IgD-negative memory B cell (primary cell): ENCODE results near the gene SLC12A7. TPM values are rescaled to one million over a fixed set of nuclear protein-coding genes. Genes with fewer than 3 reads are reported as not detected.
"Not testable (repeated sequence)": the region's sequence is repeated elsewhere in the genome, so short reads cannot be mapped to it uniquely, and the experiment has no call there.

Source experiments
- H3K27ac Mint-ChIP-seq, 3 donors: one replicate each; pipeline ENCODE4 v1.8.0; 2020 to 2022; ENCODE audit warnings: mild to moderate bottlenecking in 3 of 3, mixed read lengths in 3 of 3, moderate library complexity in 1 of 3
- H3K27me3 Mint-ChIP-seq: one replicate; pipeline ENCODE4 v1.8.0; 2021; ENCODE audit warnings: mixed read lengths
- H3K36me3 Mint-ChIP-seq: one replicate; pipeline ENCODE4 v1.8.0; 2020; ENCODE audit warnings: mild to moderate bottlenecking, mixed read lengths
- H3K4me1 Mint-ChIP-seq, 3 donors: one replicate each; pipeline ENCODE4 v1.8.0; 2020 to 2022; ENCODE audit warnings: mixed read lengths in 3 of 3, mild to moderate bottlenecking in 1 of 3
- H3K4me3 Mint-ChIP-seq, 4 donors: one replicate each; pipeline ENCODE4 v1.8.0; 2020 to 2022; ENCODE audit warnings: mild to moderate bottlenecking in 4 of 4, mixed read lengths in 4 of 4, moderate library complexity in 3 of 4
- H3K9me3 Mint-ChIP-seq, 3 donors: one replicate each; pipeline ENCODE4 v1.8.0; 2020 to 2021; ENCODE audit warnings: mixed read lengths in 3 of 3, mild to moderate bottlenecking in 1 of 3
- polyA plus RNA-seq: library from polyadenylated mRNA; unstranded; fragments of 300-500 nt; fragmentation: Illumina TruSeq; gene quantifications from one replicate; pipeline ENCODE4 v1.2.3, GENCODE V29; 2021

The SLC12A7 gene
- polyA plus RNA-seq, 1 donor from 2014 or later = 10.9 TPM

DNA sequence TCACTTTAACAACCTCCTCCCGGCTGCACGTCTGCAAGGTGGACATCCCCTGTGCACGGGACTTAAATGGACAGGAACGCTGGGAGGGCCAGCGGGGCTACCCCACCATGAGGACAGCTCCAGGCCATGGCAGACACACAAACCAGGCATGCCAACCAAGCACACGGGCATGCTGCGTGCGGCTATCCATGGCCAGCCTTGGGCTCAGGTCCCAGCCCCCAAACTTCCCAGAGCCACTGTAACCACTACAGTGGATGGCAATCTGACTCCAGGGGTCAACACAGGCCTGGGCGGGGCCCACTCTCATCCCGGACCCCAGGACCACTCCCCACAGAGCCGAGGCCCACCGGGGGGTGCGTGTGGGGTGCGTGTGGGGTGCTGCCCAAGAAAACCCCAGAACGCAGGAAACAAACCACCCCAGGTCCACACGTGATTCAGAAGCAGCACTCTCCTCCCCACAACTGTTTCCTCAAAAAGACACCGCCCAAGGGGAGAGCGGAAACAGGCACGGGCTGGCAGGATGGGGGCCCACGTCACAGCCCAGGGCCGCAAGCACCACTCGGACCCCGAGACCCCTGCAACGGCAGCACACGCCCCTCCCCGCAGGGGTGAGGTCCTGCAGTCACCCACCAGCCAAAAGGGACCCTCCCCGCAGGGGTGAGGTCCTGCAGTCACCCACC lies 7.4 kb downstream of the SLC12A7 start:
- Mint-ChIP-seq H3K9me3 (no peaks in the 10 kb centered on the region), H3K36me3 (peaks cover 2% of the 10 kb centered on the region), H3K27me3 (peaks cover 22% of the 10 kb centered on the region), H3K4me1 (peaks cover 31 to 39% (median 34%) of the 10 kb centered on the region in 3 donors), H3K4me3 (peak overlapping the region; percentile 79 to 93 (median 84)), H3K27ac (peak overlapping the region; percentile 69 to 99 (median 81))

DNA sequence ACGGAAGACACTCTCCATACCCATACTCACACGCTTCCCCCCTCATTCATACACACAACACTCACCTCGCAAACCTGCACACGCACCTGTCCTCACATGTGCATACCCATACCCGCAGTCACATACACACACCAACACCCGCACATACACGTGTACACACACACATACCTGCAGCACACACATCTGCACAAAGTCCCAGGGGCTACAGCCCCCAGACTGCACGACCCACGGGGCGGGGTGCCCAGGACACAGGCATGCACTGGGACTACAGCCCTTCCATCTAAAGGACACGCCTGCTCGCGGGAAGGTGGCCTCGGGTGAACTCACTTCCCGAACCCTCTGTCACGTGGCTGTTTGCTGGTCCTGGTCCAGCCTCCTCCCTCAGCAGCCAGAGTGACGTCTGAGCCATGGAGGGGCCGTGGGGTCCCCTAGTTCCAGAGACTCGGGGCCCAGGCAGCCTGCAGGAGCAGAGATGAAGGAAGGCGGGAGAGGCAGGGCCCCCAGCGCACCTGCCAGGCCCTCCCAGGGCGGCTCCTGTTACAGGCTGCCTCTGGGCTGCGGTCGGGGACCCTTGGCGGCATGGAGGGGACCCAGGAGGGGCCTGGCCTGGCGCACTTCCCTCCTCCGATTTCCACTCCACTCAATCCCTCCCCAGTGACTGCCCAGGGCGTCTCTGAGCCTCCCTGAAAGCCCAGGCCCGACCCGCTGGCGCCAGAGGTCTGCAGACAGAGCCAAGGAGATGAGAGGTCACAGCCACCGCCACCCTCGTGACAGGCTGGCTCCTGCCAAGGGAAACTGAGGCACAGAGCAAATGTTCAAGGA lies 8.1 kb downstream of the SLC12A7 start:
- Mint-ChIP-seq H3K9me3 (no peaks in the 10 kb centered on the region), H3K4me3 (peak overlapping the region; percentile 79 to 93 (median 84)), H3K27ac (peak overlapping the region; percentile 69 to 99 (median 81)), H3K4me1 (peaks cover 31 to 36% (median 31%) of the 10 kb centered on the region in 3 donors), H3K27me3 (peaks cover 18% of the 10 kb centered on the region), H3K36me3 (peaks cover 2% of the 10 kb centered on the region)

DNA sequence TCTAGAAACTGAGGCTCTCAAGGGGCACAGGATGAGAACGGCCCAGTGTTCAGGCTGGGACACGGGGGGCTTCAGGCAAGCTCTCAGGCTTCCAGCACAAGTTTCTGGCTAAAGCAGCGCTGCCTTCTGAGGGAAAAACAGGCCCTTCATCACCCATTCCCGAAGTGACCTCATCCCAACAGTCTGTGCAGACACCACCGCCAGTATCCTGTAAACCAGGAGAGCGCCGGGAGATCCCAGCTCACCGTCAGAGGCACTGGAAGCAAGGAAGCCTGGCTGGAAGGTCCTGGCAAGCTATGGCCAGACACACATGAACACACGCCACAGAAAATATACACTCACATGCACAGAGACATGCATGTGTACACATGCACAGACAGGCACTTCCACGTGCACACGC lies 8.8 kb downstream of the SLC12A7 start:
- H3K9me3 Mint-ChIP-seq = no peaks in the 10 kb centered on the region
- H3K36me3 Mint-ChIP-seq = peaks cover 2% of the 10 kb centered on the region
- peaks cover 26 to 30% (median 27%) of the 10 kb centered on the region in 3 donors for H3K4me1 Mint-ChIP-seq
- H3K4me3 Mint-ChIP-seq = peak overlapping the region; percentile 40 to 93 (median 81)
- peak overlapping the region in 2 of 3 donors; percentile 69 to 99 for H3K27ac Mint-ChIP-seq
- H3K27me3 Mint-ChIP-seq = peaks cover 18% of the 10 kb centered on the region

DNA sequence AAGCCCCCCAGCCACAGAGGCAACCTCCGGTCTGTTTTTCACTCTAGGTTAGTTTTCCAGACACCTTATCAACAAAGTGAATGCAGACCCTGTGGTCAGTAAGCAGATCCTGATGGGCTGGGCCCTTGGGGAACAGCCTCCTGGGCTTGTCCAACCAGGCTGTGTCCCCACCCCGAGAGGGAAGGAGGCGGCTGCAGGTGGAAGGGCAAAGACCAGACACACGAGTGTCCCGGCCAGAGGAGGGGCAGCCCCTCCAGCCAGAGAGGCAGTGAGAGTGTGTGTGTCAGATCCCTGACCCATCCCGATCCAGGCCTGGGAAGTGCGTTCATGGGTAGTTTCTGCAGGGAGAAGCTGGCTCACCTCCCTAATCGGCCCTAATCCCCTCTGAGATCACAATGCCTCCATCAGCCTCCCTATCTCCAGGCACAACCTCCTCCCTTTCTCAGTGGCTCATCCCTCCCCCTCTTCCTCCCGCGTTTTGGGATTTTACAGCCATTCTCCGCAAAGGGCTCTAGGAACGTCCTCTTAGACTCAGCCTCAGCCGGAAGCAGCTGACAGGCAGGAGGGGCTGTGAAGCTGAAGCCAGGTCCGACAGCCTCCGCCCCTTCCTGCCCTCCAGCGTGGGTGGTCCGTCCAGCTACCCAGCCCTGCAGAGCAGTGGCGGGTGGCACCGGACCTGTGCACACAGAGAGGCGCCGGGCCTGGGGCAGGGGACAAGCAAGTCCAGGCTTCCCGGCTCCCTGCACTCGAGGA lies 9.7 kb downstream of the SLC12A7 start:
- Mint-ChIP-seq H3K4me3 (peak overlapping the region in 3 of 4 donors; percentile 42 to 83 (median 70)), H3K27me3 (peaks cover 16% of the 10 kb centered on the region), H3K36me3 (peaks cover 2% of the 10 kb centered on the region), H3K27ac (peak overlapping the region in 2 of 3 donors; percentile 62 to 82), H3K9me3 (no peaks in the 10 kb centered on the region), H3K4me1 (peaks cover 24 to 26% (median 25%) of the 10 kb centered on the region in 3 donors)

DNA sequence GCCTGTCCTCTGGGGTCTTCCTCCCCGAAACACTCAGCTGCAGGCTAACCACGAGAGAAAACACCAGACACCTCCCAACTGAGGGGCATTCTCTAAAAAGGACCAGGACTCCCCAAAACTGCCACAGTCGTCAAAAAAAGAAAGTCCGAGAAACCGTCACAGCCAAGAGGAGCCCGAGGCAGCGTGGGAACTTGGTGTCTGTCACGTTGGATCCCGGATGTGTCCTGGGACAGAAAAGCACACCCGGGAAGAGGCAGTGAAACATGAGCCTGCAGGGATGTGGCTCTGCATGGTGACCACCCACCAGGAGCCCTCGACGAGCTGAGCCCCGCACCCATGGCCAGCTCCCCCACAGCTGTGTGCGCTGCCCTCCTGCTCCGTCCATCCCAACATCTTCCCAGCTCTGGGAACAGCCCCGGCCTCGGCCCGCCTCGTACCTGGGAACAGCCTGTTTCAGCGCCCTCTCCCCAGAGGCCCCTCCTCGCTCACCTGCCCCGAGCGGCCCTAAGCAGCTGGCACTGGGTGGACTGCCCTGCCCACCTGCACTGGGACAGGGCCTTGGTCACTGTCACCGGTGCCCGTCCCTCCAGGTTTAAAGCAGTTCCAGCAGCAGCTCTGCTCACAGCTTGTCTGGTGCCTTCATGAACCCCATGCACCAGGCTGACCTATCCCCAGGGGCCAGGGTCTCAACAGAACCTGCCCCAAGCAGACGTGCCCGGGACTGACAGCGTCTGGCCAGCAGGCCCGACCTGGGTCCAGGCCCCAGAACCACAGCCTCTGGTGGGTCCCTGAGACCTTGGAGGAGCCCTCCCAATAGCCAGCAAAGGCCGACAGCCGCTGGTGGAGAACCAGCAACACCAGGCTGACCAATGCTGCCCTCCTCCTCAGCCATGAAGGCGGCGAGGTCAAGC lies 10.9 kb downstream of the SLC12A7 start:
- Mint-ChIP-seq H3K9me3 (no peaks in the 10 kb centered on the region), H3K4me1 (peaks cover 17 to 23% (median 21%) of the 10 kb centered on the region in 3 donors), H3K4me3 (no peak overlapping the region), H3K27me3 (peaks cover 9% of the 10 kb centered on the region), H3K27ac (no peak overlapping the region), H3K36me3 (peaks cover 2% of the 10 kb centered on the region)

DNA sequence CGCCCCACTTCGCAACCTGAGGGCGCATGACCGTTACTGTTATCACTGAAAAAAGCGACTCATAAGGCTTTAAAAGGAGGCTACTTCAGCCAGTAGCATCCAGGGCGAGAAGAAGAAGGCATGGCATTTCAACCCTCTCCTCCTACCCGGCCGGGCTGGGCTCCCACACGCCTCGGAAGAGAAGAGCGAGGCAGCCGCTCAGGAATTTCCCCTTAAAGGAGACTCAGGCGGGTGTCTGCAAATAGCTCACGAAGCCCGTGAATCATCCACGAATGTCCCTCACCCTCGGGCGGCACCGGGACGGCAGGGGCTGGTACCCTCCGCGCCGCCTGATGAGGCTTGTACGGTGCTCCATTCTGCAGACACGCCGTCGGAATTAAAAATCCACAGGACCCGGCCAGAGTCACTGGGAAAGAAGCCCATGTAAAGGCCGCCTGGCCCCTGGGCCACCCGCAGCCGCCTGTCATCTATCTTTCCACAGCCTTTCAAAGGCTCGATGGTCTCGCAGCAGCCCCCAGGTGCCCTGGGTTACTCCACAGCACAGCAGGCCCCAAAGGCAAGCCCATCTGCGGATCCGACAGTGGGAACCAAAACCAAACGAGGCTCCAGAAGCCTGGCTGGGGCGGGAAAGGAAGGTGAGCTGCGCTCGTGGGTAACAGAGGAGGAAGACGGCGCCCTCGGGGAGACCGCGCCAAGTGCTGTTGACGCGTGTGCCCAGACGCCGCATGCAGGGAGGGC lies 11.8 kb downstream of the SLC12A7 start:
- Mint-ChIP-seq H3K9me3 (no peaks in the 10 kb centered on the region), H3K27me3 (peaks cover 8% of the 10 kb centered on the region), H3K4me1 (peaks cover 11 to 21% (median 17%) of the 10 kb centered on the region in 3 donors), H3K4me3 (no peak overlapping the region), H3K27ac (peak overlapping the region in 2 of 3 donors; percentile 16 to 71), H3K36me3 (peaks cover 2% of the 10 kb centered on the region)

DNA sequence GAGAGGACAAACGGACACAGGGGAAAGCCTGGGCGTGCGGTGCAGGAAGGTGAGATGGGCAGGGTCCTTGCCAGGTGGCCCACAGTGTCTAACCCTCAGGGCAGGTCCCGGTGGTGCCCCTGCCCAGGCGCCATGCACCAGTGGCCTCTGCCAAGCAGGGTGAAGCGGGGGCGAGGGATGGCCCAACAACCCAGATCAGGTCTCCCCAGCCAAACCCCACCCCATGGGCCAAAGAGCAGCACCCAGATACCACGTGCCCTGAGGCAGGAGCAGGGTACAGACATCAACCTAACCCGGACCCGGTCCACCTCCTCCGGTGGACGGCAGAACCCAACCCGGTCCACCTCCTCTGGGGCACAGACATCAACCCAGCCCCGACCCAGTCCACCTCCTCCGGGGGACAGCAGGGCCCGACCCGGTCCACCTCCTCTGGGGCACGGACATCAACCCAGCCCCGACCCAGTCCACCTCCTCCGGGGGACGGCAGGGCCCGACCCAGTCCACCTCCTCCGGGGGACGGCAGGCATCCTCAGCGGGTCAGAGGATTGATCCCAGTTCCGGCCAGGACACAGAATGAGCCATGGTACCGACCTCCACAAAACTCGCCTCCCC lies 12.8 kb downstream of the SLC12A7 start:
- peaks cover 11 to 19% (median 18%) of the 10 kb centered on the region in 3 donors for H3K4me1 Mint-ChIP-seq
- H3K9me3 Mint-ChIP-seq = no peaks in the 10 kb centered on the region
- H3K27ac Mint-ChIP-seq = peak overlapping the region in 1 of 3 donors; percentile 71
- no peak overlapping the region for H3K4me3 Mint-ChIP-seq
- H3K36me3 Mint-ChIP-seq = peaks cover 2% of the 10 kb centered on the region
- peaks cover 6% of the 10 kb centered on the region for H3K27me3 Mint-ChIP-seq

DNA sequence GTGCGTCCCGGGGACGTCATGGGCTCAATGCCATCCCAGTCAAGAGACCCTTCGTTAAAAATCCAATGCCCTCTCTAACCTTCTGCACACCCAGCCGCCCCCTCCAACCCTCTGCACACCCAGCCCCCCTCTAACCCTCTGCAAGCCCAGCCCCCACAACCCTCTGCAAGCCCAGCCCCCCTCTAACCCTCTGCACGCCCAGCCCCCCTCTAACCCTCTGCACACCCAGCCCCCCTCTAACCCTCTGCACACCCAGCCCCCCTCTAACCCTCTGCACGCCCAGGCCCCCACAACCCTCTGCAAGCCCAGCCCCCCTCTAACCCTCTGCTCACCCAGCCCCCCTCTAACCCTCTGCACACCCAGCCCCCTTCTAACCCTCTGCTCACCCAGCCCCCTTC lies 13.9 kb downstream of the SLC12A7 start:
- H3K4me1 Mint-ChIP-seq = peaks cover 5 to 12% (median 10%) of the 10 kb centered on the region in 3 donors
- not testable (repeated sequence) for H3K36me3 Mint-ChIP-seq, H3K4me3 Mint-ChIP-seq

DNA sequence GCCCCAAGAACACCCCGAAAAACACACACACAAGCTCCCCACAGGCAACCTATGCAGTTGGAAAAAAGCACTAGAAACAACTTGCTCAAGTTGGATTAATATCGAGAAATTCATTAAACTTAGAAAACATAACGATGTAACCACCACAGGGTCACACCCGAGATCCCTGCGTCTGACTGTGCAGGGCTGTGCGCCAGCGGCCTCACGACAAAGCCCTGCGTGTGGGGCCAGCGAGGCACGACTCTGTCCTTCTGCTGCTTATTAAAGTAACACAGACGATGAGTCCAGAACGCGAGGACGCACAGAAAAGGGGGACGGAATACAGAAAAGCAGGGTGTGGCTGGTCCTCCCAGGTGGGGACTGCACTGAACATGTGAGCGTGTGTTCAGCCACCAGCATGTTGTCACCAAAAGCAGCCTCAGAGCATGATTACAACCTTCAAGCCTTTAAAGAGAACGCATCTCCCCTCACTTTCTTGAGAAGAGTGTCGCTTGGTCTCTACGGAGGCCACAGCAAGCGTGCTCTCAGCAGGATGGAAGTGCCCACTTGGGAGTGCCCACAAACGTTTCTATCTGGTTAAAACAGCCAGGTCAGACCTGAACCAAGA lies 14.4 kb downstream of the SLC12A7 start:
- H3K36me3 Mint-ChIP-seq = no peaks in the 10 kb centered on the region
- H3K27me3 Mint-ChIP-seq = peaks cover 1% of the 10 kb centered on the region
- no peak overlapping the region for H3K27ac Mint-ChIP-seq
- H3K4me3 Mint-ChIP-seq = no peak overlapping the region
- no peaks in the 10 kb centered on the region for H3K9me3 Mint-ChIP-seq
- peaks cover 5 to 12% (median 10%) of the 10 kb centered on the region in 3 donors for H3K4me1 Mint-ChIP-seq

More for the DNA sequence above, 13.9 kb downstream of the SLC12A7 start:
- not testable (repeated sequence) for H3K27me3 Mint-ChIP-seq, H3K9me3 Mint-ChIP-seq, H3K27ac Mint-ChIP-seq

DNA sequence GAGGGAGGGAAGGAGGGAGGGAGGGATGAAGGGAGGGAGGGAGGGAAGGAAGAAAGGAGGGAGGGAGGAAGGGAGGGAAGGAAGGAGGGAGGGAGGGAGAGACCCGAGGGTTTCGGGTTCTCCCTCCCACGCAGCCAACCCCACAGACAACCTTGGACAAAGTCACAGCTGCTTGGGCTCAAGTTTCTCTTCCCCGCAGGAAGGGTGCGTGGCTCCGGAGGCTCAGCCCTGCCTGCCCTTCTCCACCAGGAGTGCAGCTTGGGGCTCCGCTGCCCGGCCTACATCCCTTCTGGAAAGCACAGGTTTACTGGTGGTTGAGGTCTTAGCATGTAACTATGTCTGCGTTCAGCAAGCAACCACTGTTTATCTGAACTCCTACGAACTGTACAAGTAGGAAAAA lies 15.0 kb downstream of the SLC12A7 start:
- Mint-ChIP-seq H3K4me3 (no peak overlapping the region), H3K27me3 (peaks cover 1% of the 10 kb centered on the region), H3K27ac (no peak overlapping the region), H3K36me3 (no peaks in the 10 kb centered on the region), H3K4me1 (peaks cover 5 to 7% (median 5%) of the 10 kb centered on the region in 3 donors), H3K9me3 (no peaks in the 10 kb centered on the region)

DNA sequence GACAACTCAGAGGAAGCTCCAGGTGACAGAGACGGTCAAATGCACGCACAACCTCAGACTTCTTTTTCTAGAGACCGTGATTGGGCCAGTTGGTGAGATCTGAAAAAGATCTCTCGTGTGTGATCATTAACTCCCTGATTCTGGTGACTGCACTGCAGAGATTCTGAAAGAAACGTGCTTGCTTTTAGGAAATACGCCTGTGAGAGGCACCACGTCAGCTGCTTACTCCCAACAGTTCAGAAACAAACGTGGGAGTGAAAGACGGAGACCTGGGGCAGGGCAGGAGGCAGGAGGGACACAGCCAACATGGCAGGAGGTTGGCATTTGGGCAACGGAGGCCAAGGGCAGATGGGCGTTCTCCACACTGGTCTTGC lies 15.9 kb downstream of the SLC12A7 start:
- no peak overlapping the region for H3K27ac Mint-ChIP-seq
- H3K4me3 Mint-ChIP-seq = no peak overlapping the region
- H3K27me3 Mint-ChIP-seq = no peaks in the 10 kb centered on the region
- H3K9me3 Mint-ChIP-seq = no peaks in the 10 kb centered on the region
- peaks cover 5 to 6% (median 5%) of the 10 kb centered on the region in 3 donors for H3K4me1 Mint-ChIP-seq
- H3K36me3 Mint-ChIP-seq = no peaks in the 10 kb centered on the region

DNA sequence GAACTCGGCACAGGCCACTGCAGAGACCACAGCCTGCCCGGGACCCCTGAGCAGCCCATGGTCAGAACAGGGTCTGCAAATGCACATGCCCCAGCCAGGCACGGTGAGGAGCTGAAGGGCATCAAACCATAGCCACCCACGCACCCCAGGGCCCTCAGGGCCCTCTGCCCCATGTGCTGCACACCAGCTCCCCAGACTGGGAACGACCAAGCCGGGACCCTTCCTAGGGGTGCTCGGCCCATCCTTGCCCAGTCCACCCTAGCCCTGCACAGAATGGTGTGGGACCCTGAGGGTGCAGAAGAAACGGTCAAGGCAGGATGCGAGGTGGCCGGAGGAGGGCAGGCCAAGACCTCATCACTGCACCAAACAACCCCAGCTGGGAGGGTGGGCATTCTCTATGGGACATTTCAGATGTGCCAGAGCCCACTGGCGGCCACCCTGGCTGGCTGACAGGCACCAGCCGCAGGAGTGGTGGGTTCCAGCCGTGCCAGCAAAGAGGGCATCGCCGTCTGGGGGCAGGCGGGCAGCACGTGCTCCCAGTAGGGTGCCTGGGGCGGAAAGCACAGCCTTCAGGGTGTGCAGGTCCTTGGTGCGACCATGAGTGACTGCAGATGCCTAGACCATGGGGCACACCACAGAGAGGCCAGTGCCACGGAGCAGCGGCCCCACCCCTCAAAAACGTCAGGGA lies 16.4 kb downstream of the SLC12A7 start:
- H3K36me3 Mint-ChIP-seq = no peaks in the 10 kb centered on the region
- H3K27ac Mint-ChIP-seq = no peak overlapping the region
- no peaks in the 10 kb centered on the region for H3K9me3 Mint-ChIP-seq
- no peaks in the 10 kb centered on the region for H3K27me3 Mint-ChIP-seq
- H3K4me1 Mint-ChIP-seq = peaks cover 5 to 6% (median 5%) of the 10 kb centered on the region in 3 donors
- no peak overlapping the region for H3K4me3 Mint-ChIP-seq
